HG03025 (cell line): Measurements from ENCODE around the gene PCNX2.
A peak's percentile ranks its signal among the peaks of the same experiment; 100 is the strongest.

Experiments
- ATAC-seq: cut with Tn5 transposase; IDR thresholded peaks from one replicate; pipeline ENCODE4 v1.9.1; 2021; ENCODE audit warnings: mild to moderate bottlenecking, moderate library complexity; ENCODE audit not compliant: unreplicated experiment, low FRiP score

The PCNX2 gene

GRCh38 chr1:233080286-233080685 lies 215.2 kb downstream of the PCNX2 start:
- ATAC-seq = no peak

GRCh38 chr1:233079574-233079973 lies 216.0 kb downstream of the PCNX2 start:
- ATAC-seq = no peak

GRCh38 chr1:233078396-233078795 lies 217.1 kb downstream of the PCNX2 start:
- ATAC-seq = no peak

- no peak for ATAC-seq
Observed at GRCh38 chr1:233075915-233076295, 219.6 kb downstream of the PCNX2 start.

GRCh38 chr1:233066087-233066486 lies 229.4 kb downstream of the PCNX2 start:
- ATAC-seq = no peak

- ATAC-seq = no peak
Observed at GRCh38 chr1:233065685-233066084, 229.8 kb downstream of the PCNX2 start.

- ATAC-seq = no peak
Observed at GRCh38 chr1:233064988-233065387, 230.5 kb downstream of the PCNX2 start.

- ATAC-seq = no peak
Observed at GRCh38 chr1:233063462-233063861, 232.1 kb downstream of the PCNX2 start.

GRCh38 chr1:233061265-233061664 lies 234.3 kb downstream of the PCNX2 start:
- no peak for ATAC-seq

- no peak for ATAC-seq
Observed at GRCh38 chr1:233060461-233060994, 235.0 kb downstream of the PCNX2 start.

- no peak for ATAC-seq
Observed at GRCh38 chr1:233057836-233058235, 237.7 kb downstream of the PCNX2 start.

GRCh38 chr1:233055879-233056641 lies 239.5 kb downstream of the PCNX2 start:
- no peak for ATAC-seq

- no peak for ATAC-seq
Observed at GRCh38 chr1:233045588-233045987, 249.9 kb downstream of the PCNX2 start.

- peak; percentile 90 for ATAC-seq
Observed at GRCh38 chr1:233042834-233043233, 252.7 kb downstream of the PCNX2 start.

GRCh38 chr1:233040494-233040893 lies 255.0 kb downstream of the PCNX2 start:
- ATAC-seq = no peak

GRCh38 chr1:233038581-233038980 lies 256.9 kb downstream of the PCNX2 start:
- ATAC-seq = no peak

GRCh38 chr1:233037843-233038242 lies 257.7 kb downstream of the PCNX2 start:
- ATAC-seq = no peak

- ATAC-seq = no peak
Observed at GRCh38 chr1:233034836-233035235, 260.7 kb downstream of the PCNX2 start.

GRCh38 chr1:233033361-233033760 lies 262.2 kb downstream of the PCNX2 start:
- no peak for ATAC-seq

- ATAC-seq = no peak
Observed at GRCh38 chr1:233032916-233033315, 262.6 kb downstream of the PCNX2 start.

- no peak for ATAC-seq
Observed at GRCh38 chr1:233031521-233031920, 264.0 kb downstream of the PCNX2 start.

- no peak for ATAC-seq
Observed at GRCh38 chr1:233027046-233027445, 268.5 kb downstream of the PCNX2 start.
